ENCODE data around the gene UNC13A. TPM values are rescaled to one million over a fixed set of nuclear protein-coding genes. Genes with fewer than 3 reads are reported as not detected.

Gene UNC13A
- total and polyA plus RNA-seq, 2 of the 8 experiments (the other 6 are each of a cell fraction or from before 2014, with no cell fraction given): 13.1 to 47.6 TPM

DNA sequence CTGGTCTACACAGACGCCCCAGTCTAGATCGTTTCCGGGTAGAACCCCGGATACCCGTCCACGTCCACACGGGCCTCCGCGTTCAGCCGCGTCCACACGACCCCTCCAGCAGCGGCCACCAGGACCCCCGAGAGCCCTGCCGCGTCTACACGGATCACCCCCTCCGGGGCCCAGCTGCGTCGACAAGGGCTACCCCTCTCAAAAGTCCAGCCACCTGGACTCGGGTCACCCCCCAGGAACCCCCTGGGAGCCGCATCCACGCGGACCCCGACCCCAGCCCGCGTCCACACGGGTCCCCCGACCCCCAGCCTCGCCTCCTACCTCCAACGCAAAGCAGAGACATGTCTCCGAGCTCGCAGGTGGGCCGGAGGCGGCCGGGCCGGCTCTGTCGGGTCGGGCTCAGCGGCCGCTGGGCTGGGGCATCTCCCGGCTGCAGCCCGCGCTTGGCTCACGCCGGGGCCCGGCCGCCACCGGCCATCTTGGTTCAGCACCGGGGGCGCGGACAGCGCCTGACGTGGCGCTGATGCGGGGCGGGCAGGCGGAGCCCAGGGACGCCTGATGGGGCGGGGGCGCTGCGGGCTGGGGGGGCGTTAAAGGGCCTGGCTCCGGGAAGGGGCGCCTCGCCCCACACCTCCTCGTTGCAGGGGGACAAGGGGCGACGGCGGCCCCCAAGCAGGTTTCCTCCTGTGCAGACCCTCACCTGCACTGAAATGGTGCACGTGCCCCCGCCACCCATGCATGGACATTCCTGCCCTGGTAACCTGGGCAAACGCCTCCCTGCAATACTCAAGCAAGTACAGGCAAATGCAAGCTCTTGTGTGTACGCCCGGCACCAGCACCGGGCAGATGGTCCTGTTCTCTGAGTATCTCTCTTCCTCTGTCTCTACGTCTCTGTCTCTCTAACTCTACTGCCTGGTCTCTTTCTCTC, at the start of gene UNC13A (continued):
- TF ChIP-seq SIN3A (conservative IDR thresholded peaks at IDR 0.05 in 1 of 2, IDR thresholded peaks at IDR 0.05 in 1 of 2; ENCODE audit: low read depth in 1 of 2, low read length in 2 of 2): peak; percentile 97 to 99
- TF ChIP-seq, protein P1, sequence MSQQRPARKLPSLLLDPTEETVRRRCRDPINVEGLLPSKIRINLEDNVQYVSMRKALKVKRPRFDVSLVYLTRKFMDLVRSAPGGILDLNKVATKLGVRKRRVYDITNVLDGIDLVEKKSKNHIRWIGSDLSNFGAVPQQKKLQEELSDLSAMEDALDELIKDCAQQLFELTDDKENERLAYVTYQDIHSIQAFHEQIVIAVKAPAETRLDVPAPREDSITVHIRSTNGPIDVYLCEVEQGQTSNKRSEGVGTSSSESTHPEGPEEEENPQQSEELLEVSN (IDR thresholded peaks at IDR 0.05): no peak
- TF ChIP-seq TAF1 (IDR thresholded peaks at IDR 0.05; ENCODE audit: low read depth, low read length): peak; percentile 51; the same call in 1 of the 2 replicates
- TF ChIP-seq YY1 (IDR thresholded peaks at IDR 0.05; ENCODE audit: low read depth, low read length): peak; percentile 98
- TF ChIP-seq NANOG (IDR thresholded peaks at IDR 0.05; ENCODE audit: insufficient read depth, low read depth, low read length, poor library complexity, severe bottlenecking): peak; percentile 2
- TF ChIP-seq PHF8 (conservative IDR thresholded peaks at IDR 0.05; ENCODE audit: low read depth, low read length): peak; percentile 3; the same call in 1 of the 2 replicates
- TF ChIP-seq CHD2 (IDR thresholded peaks at IDR 0.05; ENCODE audit: low read length): no peak
- no peak for TF ChIP-seq HDAC6 (IDR thresholded peaks at IDR 0.05; ENCODE audit: low read depth, low read length)
- peak; percentile 2 for TF ChIP-seq KDM4A (IDR thresholded peaks at IDR 0.05; ENCODE audit: low read depth, low read length, severe bottlenecking)
- no peak for TF ChIP-seq TEAD4 (IDR thresholded peaks at IDR 0.05; ENCODE audit: low read depth, low read length)
- TF ChIP-seq TBP (IDR thresholded peaks at IDR 0.05; ENCODE audit: low read depth, low read length): peak; percentile 21; the same call in 1 of the 2 replicates
- no peak for TF ChIP-seq SP2 (IDR thresholded peaks at IDR 0.05; ENCODE audit: low read length)
- no peak for TF ChIP-seq MAFK (IDR thresholded peaks at IDR 0.05; ENCODE audit: low read depth, low read length)
- TF ChIP-seq SP1 (IDR thresholded peaks at IDR 0.05; ENCODE audit: low read depth, low read length): no peak
- no peak for TF ChIP-seq BRCA1 (IDR thresholded peaks at IDR 0.05; ENCODE audit: low read depth, low read length)
- peak; percentile 90 for TF ChIP-seq CREB1 (IDR thresholded peaks at IDR 0.05)
- TF ChIP-seq POLR2A (IDR thresholded peaks at IDR 0.05; ENCODE audit: control extremely low read depth in 1 of 2, low read depth in 2 of 2, low read length in 2 of 2): 0 out of 3 replicates have a peak, but pooled peaks of 1 of the 2 experiments have one; percentile 19
- no peak for TF ChIP-seq RFX5 (IDR thresholded peaks at IDR 0.05; ENCODE audit: borderline replicate concordance, low read depth, low read length)
- TF ChIP-seq SAP30 (IDR thresholded peaks at IDR 0.05; ENCODE audit: insufficient read depth, insufficient replicate concordance, low read length): peak; percentile 52
- TF ChIP-seq CTBP2 (IDR thresholded peaks at IDR 0.05; ENCODE audit: borderline replicate concordance, insufficient read depth, insufficient read length, low read length): no peak
- peak; percentile 67; the same call in 1 of the 2 replicates for TF ChIP-seq GABPA (IDR thresholded peaks at IDR 0.05; ENCODE audit: borderline replicate concordance, insufficient read depth, low read length)
